Uterus (tissue), 2 donors: ENCODE measurements around the gene IGF1R.

Source experiments
- POLR2A ChIP-seq, 2 donors: fragments of 450-650 bp; IDR thresholded peaks; one replicate each; pipeline ENCODE4 v1.6.1; 2016; ENCODE audit warnings: antibody characterized with exemption in 2 of 2, mild to moderate bottlenecking in 1 of 2, moderate library complexity in 1 of 2
- TF ChIP-seq, protein P1 (sequence below), 4 experiments: fragments of 200-600 bp in 2 of 4; fragments of 450-650 bp in 2 of 4; sonication (generic) in 2 of 4; IDR thresholded peaks; one replicate each; pipeline ENCODE4 v1.5.1; 2016 to 2019; ENCODE audit warnings: antibody characterized with exemption in 4 of 4, mild to moderate bottlenecking in 2 of 4, moderate library complexity in 1 of 4

DNA sequence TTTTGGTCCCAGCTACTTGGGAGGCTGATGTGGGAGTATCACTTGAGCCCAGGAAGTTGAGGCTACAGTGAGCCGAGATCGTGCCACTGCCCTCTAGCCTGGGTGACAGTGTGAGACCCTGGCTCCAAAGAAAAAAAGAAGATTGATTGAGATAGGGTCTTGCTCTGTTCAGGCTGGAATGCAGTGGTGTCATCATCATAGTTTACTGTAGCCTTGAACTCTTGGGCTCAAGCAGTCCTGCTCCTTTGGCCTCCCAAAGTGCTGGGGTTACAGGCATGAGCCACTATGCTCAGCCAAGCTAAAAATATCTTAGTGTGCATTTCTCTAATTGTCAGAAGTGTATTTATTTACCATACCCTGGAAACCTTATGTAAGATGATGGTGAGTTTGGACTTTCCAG is 43.9 kb downstream of the IGF1R start:
- TF ChIP-seq, protein P1, sequence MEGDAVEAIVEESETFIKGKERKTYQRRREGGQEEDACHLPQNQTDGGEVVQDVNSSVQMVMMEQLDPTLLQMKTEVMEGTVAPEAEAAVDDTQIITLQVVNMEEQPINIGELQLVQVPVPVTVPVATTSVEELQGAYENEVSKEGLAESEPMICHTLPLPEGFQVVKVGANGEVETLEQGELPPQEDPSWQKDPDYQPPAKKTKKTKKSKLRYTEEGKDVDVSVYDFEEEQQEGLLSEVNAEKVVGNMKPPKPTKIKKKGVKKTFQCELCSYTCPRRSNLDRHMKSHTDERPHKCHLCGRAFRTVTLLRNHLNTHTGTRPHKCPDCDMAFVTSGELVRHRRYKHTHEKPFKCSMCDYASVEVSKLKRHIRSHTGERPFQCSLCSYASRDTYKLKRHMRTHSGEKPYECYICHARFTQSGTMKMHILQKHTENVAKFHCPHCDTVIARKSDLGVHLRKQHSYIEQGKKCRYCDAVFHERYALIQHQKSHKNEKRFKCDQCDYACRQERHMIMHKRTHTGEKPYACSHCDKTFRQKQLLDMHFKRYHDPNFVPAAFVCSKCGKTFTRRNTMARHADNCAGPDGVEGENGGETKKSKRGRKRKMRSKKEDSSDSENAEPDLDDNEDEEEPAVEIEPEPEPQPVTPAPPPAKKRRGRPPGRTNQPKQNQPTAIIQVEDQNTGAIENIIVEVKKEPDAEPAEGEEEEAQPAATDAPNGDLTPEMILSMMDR (IDR thresholded peaks at IDR 0.05), result no peak
- no peak for TF ChIP-seq POLR2A (IDR thresholded peaks at IDR 0.05)
